Body of pancreas (tissue), 4 donors: ENCODE results near the gene MAST3. TPM values are rescaled to one million over a fixed set of nuclear protein-coding genes. Genes with fewer than 3 reads are reported as not detected.

Source experiments
- ATAC-seq: fragments of 150-250 bp; one replicate; pipeline ENCODE4 v1.9.1; 2016
- DNase-seq, 4 donors: peaks; one replicate each; pipeline ENCODE4 v3.0.0-alpha.2; 2019
- H3K27ac ChIP-seq, 4 donors: fragments of 200-600 bp; sonication (generic); 1 replicate in 3 of 4; 2 replicates in 1 of 4; pipeline versions ENCODE4 v1.5.1 to v1.6.1; 2016 to 2019; ENCODE audit warnings: mild to moderate bottlenecking in 1 of 4, mixed read lengths in 1 of 4, moderate library complexity in 1 of 4
- H3K27me3 ChIP-seq, 2 donors: fragments of 200-600 bp; sonication (generic); one replicate each; pipeline ENCODE4 v1.6.0; 2016; ENCODE audit warnings: mild to moderate bottlenecking in 1 of 2
- H3K36me3 ChIP-seq, 2 donors: fragments of 200-600 bp; sonication (generic); replicated peaks in 1 of 2; 2 replicates each; pipeline ENCODE4 v1.5.1; 2016; ENCODE audit warnings: low read depth in 2 of 2; ENCODE audit not compliant: insufficient read depth in 1 of 2
- H3K4me1 ChIP-seq: fragments of 200-600 bp; sonication (generic); one replicate; pipeline ENCODE4 v1.6.0; 2016
- H3K4me3 ChIP-seq, 2 donors: fragments of 200-600 bp; sonication (generic); 1 replicate in 1 of 2; 2 replicates in 1 of 2; pipeline ENCODE4 v1.5.1; 2016 to 2019
- H3K9me3 ChIP-seq, 3 donors: fragments of 200-600 bp; sonication (generic); 1 replicate in 2 of 3; 2 replicates in 1 of 3; pipeline ENCODE4 v1.5.1; 2016
- CTCF ChIP-seq, 7 experiments: fragments of 450-650 bp in 4 of 7; fragments of 200-600 bp in 3 of 7; sonication (generic) in 3 of 7; IDR thresholded peaks; one replicate each; pipeline ENCODE4 v1.5.1; 2016 to 2019; ENCODE audit warnings: antibody characterized with exemption in 7 of 7
- POLR2A ChIP-seq, 3 donors: fragments of 450-650 bp; IDR thresholded peaks; one replicate each; pipeline ENCODE4 v1.6.1; 2016; ENCODE audit warnings: antibody characterized with exemption in 3 of 3, mild to moderate bottlenecking in 2 of 3
- WGBS, 2 donors: methylation state at CpG; one replicate each; pipeline ENCODE4 v1.1.5; 2017; 5-methylcytosine and 5-hydroxymethylcytosine counted together
- intact Hi-C: fragments of 100-400 bp; cut with DNase I; formaldehyde crosslinking; loops from one replicate; pipeline ENCODE4 v1.15.1; 2023
- total RNA-seq, 2 donors: library from RNA; depleted of rRNA; stranded (reverse); fragments of >200 nt; gene quantifications; one replicate each; pipeline ENCODE4 v1.1.0, GENCODE V29; 2016

Gene MAST3
- total RNA-seq, 2 donors from 2014 or later: 17.6 to 35.3 TPM

- Histone ChIP-seq H3K9me3 (no peaks in the 10 kb centered on the region), H3K4me3 (no peak overlapping the region), H3K4me1 (peaks cover 5% of the 10 kb centered on the region), H3K27me3 (no peaks in the 10 kb centered on the region), H3K36me3 (peaks cover 0 to 2% of the 10 kb centered on the region in 2 donors), H3K27ac (no peak overlapping the region)
- DNase-seq (no peak), ATAC-seq (no peak)
- TF ChIP-seq CTCF (IDR thresholded peaks at IDR 0.05) (no peak), POLR2A (IDR thresholded peaks at IDR 0.05) (no peak)
- WGBS, 2 donors: 93 to 94% methylated on average over 11 to 21 of the region's 21 CpGs
- intact Hi-C loops: no loop called here
Measured at GRCh38 chr19:18167011-18167410, 69.4 kb downstream of the MAST3 start.

GRCh38 chr19:18167975-18168645 is 70.5 kb downstream of the MAST3 start:
- no peak for TF ChIP-seq POLR2A (IDR thresholded peaks at IDR 0.05)
- TF ChIP-seq CTCF (IDR thresholded peaks at IDR 0.05): peak; percentile 52 to 70 (median 63)
- 60 to 71% methylated on average over 14 of the region's 14 CpGs for WGBS, 2 donors
- intact Hi-C loops: no loop called here
- H3K4me1 ChIP-seq: peaks cover 5% of the 10 kb centered on the region
- no peak overlapping the region for H3K27ac ChIP-seq
- H3K36me3 ChIP-seq: peaks cover 0 to 2% of the 10 kb centered on the region in 2 donors
- H3K4me3 ChIP-seq: no peak overlapping the region
- ATAC-seq: peak; percentile 67
- H3K9me3 ChIP-seq: no peaks in the 10 kb centered on the region
- no peaks in the 10 kb centered on the region for H3K27me3 ChIP-seq
- DNase-seq: peak in 3 of 4 donors; percentile 42 to 65 (median 55)

- 93 to 97% methylated on average over 37 to 63 of the region's 66 CpGs for WGBS, 2 donors
- TF ChIP-seq POLR2A (IDR thresholded peaks at IDR 0.05): no peak
- TF ChIP-seq CTCF (IDR thresholded peaks at IDR 0.05): no peak
- intact Hi-C loops: no loop called here
- ATAC-seq (no peak), DNase-seq (no peak)
- Histone ChIP-seq H3K4me1 (peaks cover 11% of the 10 kb centered on the region), H3K27me3 (no peaks in the 10 kb centered on the region), H3K9me3 (no peaks in the 10 kb centered on the region), H3K36me3 (peaks cover 0 to 2% of the 10 kb centered on the region in 2 donors), H3K27ac (peak overlapping the region in 1 of 4 donors; percentile 88), H3K4me3 (no peak overlapping the region)
Measured at GRCh38 chr19:18168673-18169381, 71.2 kb downstream of the MAST3 start.

GRCh38 chr19:18170714-18171255 is 73.2 kb downstream of the MAST3 start:
- 35 to 39% methylated on average over 13 to 16 of the region's 16 CpGs for WGBS, 2 donors
- intact Hi-C loops: no loop called here

More at GRCh38 chr19:18170714-18171255, 73.2 kb downstream of the MAST3 start:
- DNase-seq: peak in 2 of 4 donors; percentile 19 to 73
- peaks cover 25% of the 10 kb centered on the region for H3K4me1 ChIP-seq
- no peak for ATAC-seq
- no peaks in the 10 kb centered on the region for H3K9me3 ChIP-seq
- H3K27me3 ChIP-seq: no peaks in the 10 kb centered on the region
- peaks cover 0 to 2% of the 10 kb centered on the region in 2 donors for H3K36me3 ChIP-seq
- peak overlapping the region in 2 of 4 donors; percentile 57 to 88 for H3K27ac ChIP-seq
- TF ChIP-seq POLR2A (IDR thresholded peaks at IDR 0.05): peak in 1 of 3 donors; percentile 49
- TF ChIP-seq CTCF (IDR thresholded peaks at IDR 0.05): no peak
- H3K4me3 ChIP-seq: no peak overlapping the region
